GM12878 (cell line): Measurements from ENCODE around the gene MS4A14. TPM values are rescaled to one million over a fixed set of nuclear protein-coding genes. Genes with fewer than 3 reads are reported as not detected.

Experiments used
- BMI1 ChIP-seq: fragments of 450-650 bp; IDR thresholded peaks from 2 replicates; pipeline ENCODE4 v1.6.1; 2016; ENCODE audit warnings: mild to moderate bottlenecking, moderate library complexity, borderline replicate concordance
- CBX3 ChIP-seq: fragments of 200-600 bp; sonication (generic); IDR thresholded peaks from 2 replicates; pipeline ENCODE4 v1.6.1; 2016; ENCODE audit warnings: low read depth, borderline replicate concordance
- EED ChIP-seq: sonication (generic); IDR thresholded peaks from 2 replicates; pipeline ENCODE4 v1.6.1; 2016; ENCODE audit warnings: antibody characterized with exemption, low read depth
- FOXK2 ChIP-seq: fragments of 450-650 bp; IDR thresholded peaks from 2 replicates; pipeline ENCODE4 v1.6.1; 2017; ENCODE audit warnings: mild to moderate bottlenecking, moderate library complexity
- GATAD2B ChIP-seq: fragments of 450-650 bp; conservative IDR thresholded peaks from 2 replicates; pipeline ENCODE4 v1.6.1; 2017; ENCODE audit warnings: low read depth, mild to moderate bottlenecking, moderate library complexity
- IRF4 ChIP-seq: IDR thresholded peaks from 2 replicates; pipeline ENCODE4 v1.6.1; 2011; ENCODE audit warnings: low read depth, low read length
- KDM1A ChIP-seq: fragments of 200-600 bp; sonication (generic); IDR thresholded peaks from 2 replicates; pipeline ENCODE4 v1.6.1; 2016; ENCODE audit warnings: borderline replicate concordance
- MLLT1 ChIP-seq: fragments of 450-650 bp; IDR thresholded peaks from 2 replicates; pipeline ENCODE4 v1.6.1; 2016; ENCODE audit warnings: mild to moderate bottlenecking
- NFIC ChIP-seq: IDR thresholded peaks from 2 replicates; pipeline ENCODE4 v1.6.1; 2012; ENCODE audit warnings: low read depth, mild to moderate bottlenecking, inconsistent platforms, low read length, moderate library complexity
- NR2F1 ChIP-seq: fragments of 450-650 bp; conservative IDR thresholded peaks from 2 replicates; pipeline ENCODE4 v1.6.1; 2017; ENCODE audit warnings: mild to moderate bottlenecking
- PAX8 ChIP-seq: fragments of 450-650 bp; IDR thresholded peaks from 2 replicates; pipeline ENCODE4 v1.6.1; 2017; ENCODE audit warnings: mild to moderate bottlenecking, moderate library complexity
- PRDM15 ChIP-seq: fragments of 450-650 bp; formaldehyde crosslinking; IDR thresholded peaks from 2 replicates; pipeline ENCODE4 v1.4.0; 2020; ENCODE audit warnings: mild to moderate bottlenecking, moderate library complexity
- RB1 ChIP-seq: fragments of 450-650 bp; formaldehyde crosslinking; IDR thresholded peaks from 2 replicates; pipeline ENCODE4 v1.6.1; 2017; ENCODE audit warnings: mild to moderate bottlenecking, borderline replicate concordance
- SMAD1 ChIP-seq: fragments of 450-650 bp; IDR thresholded peaks from 2 replicates; pipeline ENCODE4 v1.6.1; 2018; ENCODE audit warnings: mild to moderate bottlenecking, low read depth; ENCODE audit not compliant: partially characterized antibody
- SPI1 ChIP-seq: IDR thresholded peaks from 2 replicates; pipeline ENCODE4 v1.6.1; 2011; ENCODE audit warnings: low read depth, mild to moderate bottlenecking, low read length, moderate library complexity, borderline replicate concordance; ENCODE audit not compliant: insufficient read depth
- SUPT20H ChIP-seq: IDR thresholded peaks from 2 replicates; pipeline ENCODE4 v1.6.1; 2011; ENCODE audit warnings: low read depth, mild to moderate bottlenecking, low read length, moderate library complexity, borderline replicate concordance; ENCODE audit not compliant: control insufficient read depth
- ZBTB33 ChIP-seq: fragments of 450-650 bp; IDR thresholded peaks from 2 replicates; pipeline ENCODE4 v1.6.1; 2017; ENCODE audit warnings: mild to moderate bottlenecking
- ZNF207 ChIP-seq: fragments of 450-650 bp; IDR thresholded peaks from 2 replicates; pipeline ENCODE4 v1.6.1; 2014; ENCODE audit warnings: antibody characterized with exemption, mild to moderate bottlenecking, borderline replicate concordance
- polyA plus RNA-seq, 11 experiments: library from polyadenylated mRNA; depleted of rRNA in 4 of 11; unstranded in 6 of 11; stranded (reverse) in 5 of 11; fragments of >200 nt; fragmentation: Nextera tagmentation in 4 of 11; fragmentation: Illumina TruSeq in 1 of 11; extraction: Ambion mirVana in 4 of 11; extraction: Trizol in 1 of 11; gene quantifications; 1 replicate in 1 of 11; 2 replicates in 10 of 11; pipeline versions ENCODE4 v1.2.1 to v1.2.3, GENCODE V29; 2011 to 2016; ENCODE audit warnings: inconsistent platforms in 2 of 11, missing spikeins in 2 of 11, low read depth in 1 of 11
- total RNA-seq, 4 experiments: library from RNA; depleted of rRNA in 3 of 4; stranded (reverse); fragments of >200 nt in 3 of 4; fragmentation: Illumina TruSeq in 1 of 4; extraction: Trizol in 1 of 4; gene quantifications; 2 replicates each; pipeline versions ENCODE4 v1.2.1 to v1.2.3, GENCODE V29; 2013 to 2021

The MS4A14 gene
- total and polyA plus RNA-seq, 10 of the 15 experiments (the other 5 are each of a cell fraction or from before 2014, with no cell fraction given) = 0.13 to 1.0 (median 0.63) TPM; not detected in 1

- TF ChIP-seq GATAD2B = 0 out of 2 replicates have a peak, but pooled peaks have one; percentile 20
- TF ChIP-seq FOXK2 = no peak
- no peak for TF ChIP-seq MLLT1
- peak; percentile 80 for TF ChIP-seq EED
- TF ChIP-seq CBX3 = no peak
- TF ChIP-seq SMAD1 = peak; percentile 53
- TF ChIP-seq ZNF207 = no peak
- no peak for TF ChIP-seq NFIC
- peak; percentile 80; the same call in 1 of the 2 replicates for TF ChIP-seq IRF4
- no peak for TF ChIP-seq RB1
- peak; percentile 90 for TF ChIP-seq SPI1
- 0 out of 2 replicates have a peak, but pooled peaks have one; percentile 31 for TF ChIP-seq PRDM15 (CRISPR knock-in tag)
- no peak for TF ChIP-seq NR2F1
- no peak for TF ChIP-seq ZBTB33
- no peak for TF ChIP-seq PAX8
- TF ChIP-seq BMI1 = peak; percentile 17; the same call in 1 of the 2 replicates
- TF ChIP-seq KDM1A = no peak
- no peak for TF ChIP-seq SUPT20H
Measured at GRCh38 chr11:60377401-60378136, 18.7 kb upstream of the MS4A14 start (continued).
